Endometrial microvascular endothelial cells (primary cell): Measurements from ENCODE around the gene RAMAC. TPM values are rescaled to one million over a fixed set of nuclear protein-coding genes. Genes with fewer than 3 reads are reported as not detected.
"Not testable (repeated sequence)": the region's sequence is repeated elsewhere in the genome, so short reads cannot be mapped to it uniquely, and the experiment has no call there.

Experiments
- in situ Hi-C: cut with HindIII; loops from 2 replicates; pipeline ENCODE4 v1.10.0; 2017; ENCODE audit warnings: low sequenced_read_pairs, low pct_unique_long_range_greater_than_20kb; ENCODE audit errors: inconsistent ontology term
- total RNA-seq: library from RNA; depleted of rRNA; stranded (reverse); fragments of >200 nt; gene quantifications from one replicate; pipeline ENCODE4 v1.2.3, GENCODE V29; 2015; ENCODE audit errors: inconsistent ontology term

The RAMAC gene
- total RNA-seq, result 19.0 TPM

- in situ Hi-C loops, result no loop called here
Measured at GRCh38 chr15:82985688-82986441, at the start of gene RAMAC. TSS of gene RAMAC (plus strand) at chr15:82986210. CDS start at chr15:82989019, 2,809 bp downstream.

- in situ Hi-C loops, result no loop called here
Measured at GRCh38 chr15:82936966-82937711, 48.9 kb upstream of the RAMAC start.

- in situ Hi-C loops, result no loop called here
Measured at GRCh38 chr15:82937712-82938058, 48.3 kb upstream of the RAMAC start.

GRCh38 chr15:82939678-82940077, 46.3 kb upstream of the RAMAC start:
- in situ Hi-C loops, result not testable (repeated sequence)

GRCh38 chr15:82942691-82943090, 43.3 kb upstream of the RAMAC start:
- in situ Hi-C loops, result no loop called here

GRCh38 chr15:82943176-82943575, 42.8 kb upstream of the RAMAC start:
- in situ Hi-C loops, result no loop called here

- in situ Hi-C loops, result no loop called here
Measured at GRCh38 chr15:82944056-82944455, 42.0 kb upstream of the RAMAC start.

- in situ Hi-C loops, result no loop called here
Measured at GRCh38 chr15:82944821-82945220, 41.2 kb upstream of the RAMAC start.

GRCh38 chr15:82945326-82945725, 40.7 kb upstream of the RAMAC start:
- in situ Hi-C loops, result no loop called here

- in situ Hi-C loops, result no loop called here
Measured at GRCh38 chr15:82946155-82946701, 39.8 kb upstream of the RAMAC start.

GRCh38 chr15:82950295-82950694, 35.7 kb upstream of the RAMAC start:
- in situ Hi-C loops, result no loop called here

- in situ Hi-C loops, result no loop called here
Measured at GRCh38 chr15:82950746-82951370, 35.2 kb upstream of the RAMAC start.

- in situ Hi-C loops, result no loop called here
Measured at GRCh38 chr15:82951472-82952157, 34.4 kb upstream of the RAMAC start.

GRCh38 chr15:82952158-82953081, 33.6 kb upstream of the RAMAC start, which contains the start of gene HOMER2:
TSS of gene HOMER2 (minus strand) at chr15:82952720. CDS start at chr15:82952535, 185 bp downstream.
- in situ Hi-C loops, result no loop called here

GRCh38 chr15:82958638-82959037, 27.4 kb upstream of the RAMAC start:
- in situ Hi-C loops, result no loop called here

- in situ Hi-C loops, result no loop called here
Measured at GRCh38 chr15:82959423-82959822, 26.6 kb upstream of the RAMAC start.

- in situ Hi-C loops, result no loop called here
Measured at GRCh38 chr15:82960766-82961165, 25.2 kb upstream of the RAMAC start.
